Fibroblast of the aortic adventitia (primary cell): ENCODE data around the gene IQSEC1. TPM values are rescaled to one million over a fixed set of nuclear protein-coding genes. Genes with fewer than 3 reads are reported as not detected.
"Not testable (repeated sequence)": the region's sequence is repeated elsewhere in the genome, so short reads cannot be mapped to it uniquely, and the experiment has no call there.

Experiments used
- DNase-seq: peaks from one replicate; pipeline ENCODE4 v3.0.0-alpha.2; 2010; ENCODE audit warnings: low read depth
- H3K4me3 ChIP-seq: 2 replicates; pipeline ENCODE4 v1.5.1; 2011; ENCODE audit warnings: low read depth, mild to moderate bottlenecking, control low read depth, low read length, moderate library complexity
- CTCF ChIP-seq: IDR thresholded peaks from 2 replicates; pipeline ENCODE4 v1.5.1; 2011; ENCODE audit warnings: mild to moderate bottlenecking, low read length, control low read depth, inconsistent platforms; ENCODE audit not compliant: insufficient read depth
- total RNA-seq: library from RNA; depleted of rRNA; stranded (reverse); fragments of >200 nt; gene quantifications from 2 replicates; pipeline ENCODE4 v1.2.3, GENCODE V29; 2012; ENCODE audit warnings: low replicate concordance

Gene IQSEC1
- total RNA-seq, 1 donor: 15.9 TPM

GRCh38 chr3:12866836-12867235 is 206.4 kb downstream of the IQSEC1 start:
- H3K4me3 ChIP-seq: no peak overlapping the region
- DNase-seq: no peak
- no peak for TF ChIP-seq CTCF

DNA sequence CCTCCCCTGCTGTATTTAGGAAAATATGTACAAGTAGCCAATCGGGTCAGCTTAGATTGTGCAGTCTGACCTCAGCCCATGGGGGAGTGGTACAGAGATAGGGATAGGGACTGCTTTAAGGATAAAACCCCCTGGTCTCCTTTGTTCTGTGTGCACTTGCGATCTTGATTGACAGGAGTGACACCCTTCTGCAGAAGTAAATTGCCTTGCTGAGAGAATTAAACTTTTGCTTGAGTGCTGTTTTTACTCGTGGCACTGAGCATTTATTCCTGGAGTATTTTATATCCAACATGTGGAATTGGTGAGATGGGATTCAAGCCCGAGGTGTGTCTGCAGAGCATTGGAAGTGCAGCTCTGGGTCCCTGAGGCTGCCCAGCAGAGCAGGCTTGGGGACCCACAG is 208.0 kb downstream of the IQSEC1 start:
- DNase-seq: no peak
- no peak for TF ChIP-seq CTCF
- H3K4me3 ChIP-seq: no peak overlapping the region

- TF ChIP-seq CTCF: no peak
- DNase-seq: no peak
- H3K4me3 ChIP-seq: no peak overlapping the region
Measured at GRCh38 chr3:12862387-12862786, 210.8 kb downstream of the IQSEC1 start.

DNA sequence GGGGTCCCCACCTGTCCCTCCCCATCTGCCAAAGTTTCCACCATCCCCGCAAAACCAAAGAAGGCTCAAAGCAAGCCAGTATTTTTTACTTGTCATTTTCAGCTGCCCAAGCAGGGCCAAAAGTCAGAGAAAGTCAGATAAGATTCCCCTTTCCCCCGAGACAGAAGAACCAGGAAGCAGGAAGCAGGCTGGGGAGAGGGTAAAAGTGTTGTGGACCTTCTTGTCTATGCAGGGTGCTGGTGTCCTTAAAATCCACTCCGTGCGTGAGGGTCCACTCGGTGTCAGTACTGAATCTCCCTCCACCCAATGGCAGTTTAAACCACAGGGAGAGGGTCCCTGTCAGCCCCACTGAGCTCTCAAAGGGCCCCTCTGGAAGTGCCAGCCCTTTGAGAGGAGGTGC is 211.6 kb downstream of the IQSEC1 start:
- no peak for DNase-seq
- no peak for TF ChIP-seq CTCF

DNA sequence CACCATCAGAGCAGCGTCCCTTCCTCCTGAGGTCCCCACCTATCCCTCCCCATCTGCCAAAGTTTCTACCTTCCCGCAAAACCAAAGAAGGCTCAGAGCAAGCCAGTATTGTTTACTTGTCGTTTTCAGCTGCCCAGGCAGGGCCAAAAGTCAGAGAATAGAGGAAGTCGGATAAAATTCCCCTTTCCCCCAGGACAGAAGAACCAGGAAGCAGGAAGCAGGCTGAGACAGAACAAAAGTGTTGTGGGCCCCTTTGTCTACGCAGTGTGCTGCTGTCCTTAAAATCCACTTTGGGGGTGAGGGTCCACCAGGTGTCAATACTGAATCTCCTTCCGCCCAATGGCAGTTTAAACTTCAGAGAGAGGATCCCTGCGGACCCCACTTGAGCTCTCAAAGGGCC is 213.4 kb downstream of the IQSEC1 start:
- no peak for TF ChIP-seq CTCF
- no peak for DNase-seq
- H3K4me3 ChIP-seq: no peak overlapping the region

More for the DNA sequence above, 211.6 kb downstream of the IQSEC1 start:
- no peak overlapping the region for H3K4me3 ChIP-seq

DNA sequence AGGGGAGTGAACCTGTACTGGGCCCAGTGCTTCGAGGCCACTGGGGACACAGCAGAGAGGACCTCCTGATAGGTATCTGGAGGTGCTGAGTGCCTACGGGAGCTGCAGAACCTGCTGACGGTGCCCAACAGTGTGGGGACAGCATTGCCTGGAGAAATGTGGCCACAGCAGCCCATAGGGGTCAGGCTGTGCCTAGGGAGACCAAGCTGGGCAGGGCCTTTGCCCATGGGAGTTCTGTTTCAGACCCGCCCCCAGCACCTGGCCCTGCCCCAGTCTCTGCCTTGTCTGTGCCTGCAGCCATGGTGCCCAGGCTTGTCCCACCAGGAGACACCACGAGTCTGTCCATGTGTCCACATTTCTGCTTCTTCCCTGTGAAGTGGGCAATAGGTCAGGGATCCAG is 216.6 kb downstream of the IQSEC1 start:
- no peak for TF ChIP-seq CTCF
- H3K4me3 ChIP-seq: no peak overlapping the region
- no peak for DNase-seq

DNA sequence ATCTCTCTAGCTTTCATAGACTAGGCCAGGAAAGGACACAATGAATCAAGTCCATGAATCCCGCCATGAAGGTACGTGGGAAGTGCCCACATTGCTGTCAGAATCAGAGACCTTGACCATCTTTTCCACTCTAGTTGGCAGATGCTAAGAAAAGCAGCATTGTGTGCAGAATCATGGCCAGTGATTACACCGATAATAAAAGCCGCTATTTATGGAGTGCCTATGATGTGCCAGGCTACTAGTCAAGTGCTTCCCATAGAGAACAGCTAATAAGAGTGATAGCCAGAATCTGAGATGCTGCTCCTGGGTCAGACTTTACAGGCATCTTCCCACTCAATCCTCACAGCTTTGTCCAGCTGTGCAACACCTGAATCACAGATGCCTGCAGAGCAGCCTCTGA is 218.7 kb downstream of the IQSEC1 start:
- TF ChIP-seq CTCF: no peak
- no peak overlapping the region for H3K4me3 ChIP-seq
- DNase-seq: no peak

GRCh38 chr3:12853847-12854246 is 219.4 kb downstream of the IQSEC1 start:
- H3K4me3 ChIP-seq, DNase-seq: not testable (repeated sequence)
